Neural progenitor cell (in vitro differentiated cells): ENCODE data around the gene PEAR1. TPM values are rescaled to one million over a fixed set of nuclear protein-coding genes. Genes with fewer than 3 reads are reported as not detected.

Source experiments
- DNase-seq: peaks from one replicate; pipeline ENCODE4 v3.0.0-alpha.2; 2016; ENCODE audit warnings: low spot score
- H2AFZ ChIP-seq: fragments of 200-600 bp; sonication (generic); replicated peaks from 2 replicates; pipeline ENCODE4 v1.6.1; 2016; ENCODE audit warnings: antibody characterized with exemption
- H3F3A ChIP-seq: fragments of 200-600 bp; sonication (generic); 2 replicates; pipeline ENCODE4 v1.6.1; 2016; ENCODE audit warnings: antibody characterized with exemption, low read depth
- H3K27ac ChIP-seq: fragments of 200-600 bp; sonication (generic); 2 replicates; pipeline ENCODE4 v1.5.1; 2016; ENCODE audit warnings: mild to moderate bottlenecking
- H3K27me3 ChIP-seq: fragments of 200-600 bp; sonication (generic); 2 replicates; pipeline ENCODE4 v1.6.1; 2016; ENCODE audit warnings: mild to moderate bottlenecking, moderate library complexity
- H3K36me3 ChIP-seq: fragments of 200-600 bp; sonication (generic); 2 replicates; pipeline ENCODE4 v1.5.1; 2016
- H3K4me1 ChIP-seq: fragments of 200-600 bp; sonication (generic); 2 replicates; pipeline ENCODE4 v1.6.1; 2016; ENCODE audit warnings: mixed run types
- H3K4me2 ChIP-seq: fragments of 200-600 bp; sonication (generic); 2 replicates; pipeline ENCODE4 v1.6.1; 2016
- H3K4me3 ChIP-seq: fragments of 200-600 bp; sonication (generic); 2 replicates; pipeline ENCODE4 v1.5.1; 2016
- H3K79me2 ChIP-seq: fragments of 200-600 bp; sonication (generic); 2 replicates; pipeline ENCODE4 v1.6.1; 2016; ENCODE audit warnings: low read depth
- H3K9ac ChIP-seq: fragments of 200-600 bp; sonication (generic); 2 replicates; pipeline ENCODE4 v1.6.1; 2016
- H3K9me3 ChIP-seq: fragments of 200-600 bp; sonication (generic); 2 replicates; pipeline ENCODE4 v1.5.1; 2016; ENCODE audit warnings: low read depth
- H4K20me1 ChIP-seq: fragments of 200-600 bp; sonication (generic); 2 replicates; pipeline ENCODE4 v1.6.1; 2016; ENCODE audit warnings: low read depth
- H3K27ac Mint-ChIP-seq: 3 replicates; pipeline ENCODE4 v1.8.0; 2021; ENCODE audit warnings: mixed read lengths
- H3K27me3 Mint-ChIP-seq: 2 replicates; pipeline ENCODE4 v1.8.0; 2022; ENCODE audit warnings: low read depth, mild to moderate bottlenecking, inconsistent platforms, moderate library complexity, mixed read lengths; ENCODE audit not compliant: insufficient read depth
- H3K36me3 Mint-ChIP-seq: 3 replicates; pipeline ENCODE4 v1.8.0; 2021; ENCODE audit warnings: mixed read lengths
- H3K4me1 Mint-ChIP-seq: 3 replicates; pipeline ENCODE4 v1.8.0; 2021; ENCODE audit warnings: mixed read lengths
- H3K4me3 Mint-ChIP-seq: 3 replicates; pipeline ENCODE4 v1.8.0; 2021; ENCODE audit warnings: mild to moderate bottlenecking, moderate library complexity, mixed read lengths
- H3K9me3 Mint-ChIP-seq: 3 replicates; pipeline ENCODE4 v1.8.0; 2020; ENCODE audit warnings: mixed read lengths
- EZH2 ChIP-seq: fragments of 200-600 bp; sonication (generic); IDR thresholded peaks from 2 replicates; pipeline ENCODE4 v1.6.1; 2017; ENCODE audit warnings: antibody characterized with exemption, mild to moderate bottlenecking, moderate library complexity
- EZH2phosphoT487 ChIP-seq: fragments of 200-600 bp; sonication (generic); IDR thresholded peaks from 2 replicates; pipeline ENCODE4 v1.6.1; 2017; ENCODE audit warnings: antibody characterized with exemption
- total RNA-seq: library from RNA; depleted of rRNA; stranded (reverse); fragments of >200 nt; gene quantifications from 2 replicates; pipeline ENCODE4 v1.2.3, GENCODE V29; 2015; ENCODE audit warnings: low replicate concordance
- TF ChIP-seq, protein P1 (sequence below): fragments of 200-600 bp; sonication (generic); IDR thresholded peaks from 2 replicates; pipeline ENCODE4 v1.5.1; 2017; ENCODE audit warnings: antibody characterized with exemption, mild to moderate bottlenecking

PEAR1 gene
- total RNA-seq, 1 donor from 2014 or later: not detected

DNA sequence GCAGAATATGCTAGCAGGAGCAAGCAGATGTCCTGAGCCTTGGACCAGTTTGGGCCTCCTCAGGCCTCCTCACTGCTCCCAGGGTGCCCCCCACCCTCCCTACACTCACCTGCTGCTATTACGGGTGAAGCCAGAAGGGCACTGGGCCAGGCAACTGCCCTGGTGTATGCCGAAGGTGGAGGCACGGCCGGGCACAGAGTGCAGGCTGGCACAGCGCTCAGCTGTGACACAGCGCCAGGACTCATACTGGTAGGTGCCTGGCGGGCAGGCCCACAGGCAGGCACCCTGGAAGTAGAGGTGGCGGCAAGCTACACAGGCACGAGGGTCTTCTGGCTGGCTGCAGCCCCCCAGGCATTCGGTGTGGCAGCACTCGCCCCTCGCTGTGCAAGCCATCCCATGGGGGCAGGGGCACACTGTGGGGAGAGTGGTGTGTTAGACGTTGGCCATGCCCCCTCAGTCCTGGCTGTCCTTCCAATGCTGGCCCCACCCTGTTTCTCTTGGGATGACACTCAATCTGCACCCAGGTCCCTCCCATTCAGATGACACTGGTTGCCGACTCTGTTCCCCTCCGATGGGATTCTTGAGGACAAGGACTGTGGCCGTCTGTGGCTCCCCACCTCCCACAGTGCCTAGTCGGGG lies 41.6 kb upstream of the PEAR1 start:
- Histone ChIP-seq H3K4me1 (peaks cover 11% of the 10 kb centered on the region), H3F3A (no peaks in the 10 kb centered on the region), H3K9me3 (no peaks in the 10 kb centered on the region), H3K4me3 (no peak overlapping the region), H3K27ac (no peak overlapping the region), H3K27me3 (peaks cover 100% of the 10 kb centered on the region), H4K20me1 (peaks cover 8% of the 10 kb centered on the region), H2AFZ (no peak overlapping the region), H3K9ac (no peak overlapping the region), H3K4me2 (no peak overlapping the region), H3K79me2 (no peaks in the 10 kb centered on the region), H3K36me3 (no peaks in the 10 kb centered on the region)
- Mint-ChIP-seq H3K9me3 (no peaks in the 10 kb centered on the region), H3K27me3 (peaks cover 58% of the 10 kb centered on the region), H3K27ac (no peak overlapping the region), H3K4me1 (peaks cover 25% of the 10 kb centered on the region), H3K4me3 (peak overlapping the region; percentile 33), H3K36me3 (no peaks in the 10 kb centered on the region)
- no peak for DNase-seq
- TF ChIP-seq, protein P1, sequence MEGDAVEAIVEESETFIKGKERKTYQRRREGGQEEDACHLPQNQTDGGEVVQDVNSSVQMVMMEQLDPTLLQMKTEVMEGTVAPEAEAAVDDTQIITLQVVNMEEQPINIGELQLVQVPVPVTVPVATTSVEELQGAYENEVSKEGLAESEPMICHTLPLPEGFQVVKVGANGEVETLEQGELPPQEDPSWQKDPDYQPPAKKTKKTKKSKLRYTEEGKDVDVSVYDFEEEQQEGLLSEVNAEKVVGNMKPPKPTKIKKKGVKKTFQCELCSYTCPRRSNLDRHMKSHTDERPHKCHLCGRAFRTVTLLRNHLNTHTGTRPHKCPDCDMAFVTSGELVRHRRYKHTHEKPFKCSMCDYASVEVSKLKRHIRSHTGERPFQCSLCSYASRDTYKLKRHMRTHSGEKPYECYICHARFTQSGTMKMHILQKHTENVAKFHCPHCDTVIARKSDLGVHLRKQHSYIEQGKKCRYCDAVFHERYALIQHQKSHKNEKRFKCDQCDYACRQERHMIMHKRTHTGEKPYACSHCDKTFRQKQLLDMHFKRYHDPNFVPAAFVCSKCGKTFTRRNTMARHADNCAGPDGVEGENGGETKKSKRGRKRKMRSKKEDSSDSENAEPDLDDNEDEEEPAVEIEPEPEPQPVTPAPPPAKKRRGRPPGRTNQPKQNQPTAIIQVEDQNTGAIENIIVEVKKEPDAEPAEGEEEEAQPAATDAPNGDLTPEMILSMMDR: no peak
- TF ChIP-seq EZH2phosphoT487 (no peak), EZH2 (no peak)

DNA sequence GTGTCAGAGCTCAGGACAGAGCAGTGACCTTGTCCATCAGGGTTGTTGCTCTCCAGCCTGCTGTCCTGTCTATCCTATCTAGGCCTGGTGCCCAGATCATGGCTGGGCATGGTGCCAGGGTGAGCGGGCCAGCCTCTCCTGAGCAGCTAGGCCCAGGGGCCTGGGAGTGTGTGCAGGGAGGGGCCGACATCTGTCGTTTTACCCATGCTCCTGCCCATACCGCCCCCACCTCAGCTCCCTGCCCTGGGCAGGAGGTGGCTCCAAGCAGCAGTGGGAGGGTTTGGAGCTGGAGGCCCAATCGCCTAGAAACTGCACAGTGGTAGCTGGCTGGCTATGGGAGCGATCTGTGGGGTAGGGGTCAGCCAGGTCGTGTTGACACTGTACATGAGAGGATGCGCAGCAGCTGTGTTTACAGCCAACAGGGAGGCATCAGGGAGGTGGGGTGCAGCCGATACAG lies 41.1 kb upstream of the PEAR1 start:
- Histone ChIP-seq H3K4me3 (no peak overlapping the region), H3K79me2 (no peaks in the 10 kb centered on the region), H3K4me1 (peaks cover 11% of the 10 kb centered on the region), H3K9ac (no peak overlapping the region), H2AFZ (no peak overlapping the region), H3K9me3 (no peaks in the 10 kb centered on the region), H3K27ac (no peak overlapping the region), H3K27me3 (peaks cover 100% of the 10 kb centered on the region), H3K36me3 (no peaks in the 10 kb centered on the region), H3K4me2 (no peak overlapping the region), H4K20me1 (peaks cover 8% of the 10 kb centered on the region), H3F3A (no peaks in the 10 kb centered on the region)
- TF ChIP-seq, protein P1: no peak
- TF ChIP-seq EZH2 (no peak), EZH2phosphoT487 (no peak)
- no peak for DNase-seq
- H3K4me1 Mint-ChIP-seq: peaks cover 20% of the 10 kb centered on the region
- peak overlapping the region; percentile 33 for H3K4me3 Mint-ChIP-seq
- H3K36me3 Mint-ChIP-seq: no peaks in the 10 kb centered on the region
- H3K9me3 Mint-ChIP-seq: no peaks in the 10 kb centered on the region
- peaks cover 53% of the 10 kb centered on the region for H3K27me3 Mint-ChIP-seq
- H3K27ac Mint-ChIP-seq: no peak overlapping the region

DNA sequence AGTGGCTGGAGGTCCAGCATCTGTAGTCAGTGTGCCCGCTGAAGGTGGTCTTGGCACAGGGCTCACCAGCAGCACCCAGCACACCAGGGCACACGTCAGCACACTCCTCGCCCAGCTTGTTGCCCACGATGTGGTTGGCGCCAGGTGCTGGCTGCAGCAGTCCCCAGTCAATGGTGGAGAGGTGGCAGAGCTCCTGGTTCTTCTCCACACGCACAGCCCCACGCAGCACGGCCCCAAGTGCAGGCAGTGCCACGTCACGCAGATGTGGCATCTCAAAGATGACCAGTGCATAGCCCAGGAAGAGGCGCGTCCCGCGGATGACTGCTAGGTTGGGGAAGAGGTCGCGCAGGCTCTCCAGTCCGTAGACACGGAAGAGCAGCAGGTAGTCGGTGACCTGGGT lies 39.8 kb upstream of the PEAR1 start:
- Histone ChIP-seq H3K9me3 (no peaks in the 10 kb centered on the region), H3K27me3 (peaks cover 100% of the 10 kb centered on the region), H3F3A (peaks cover 6% of the 10 kb centered on the region), H3K9ac (no peak overlapping the region), H3K27ac (no peak overlapping the region), H3K79me2 (no peaks in the 10 kb centered on the region), H4K20me1 (peaks cover 4% of the 10 kb centered on the region), H3K4me3 (no peak overlapping the region), H2AFZ (no peak overlapping the region), H3K4me1 (peaks cover 11% of the 10 kb centered on the region), H3K36me3 (no peaks in the 10 kb centered on the region), H3K4me2 (no peak overlapping the region)
- no peaks in the 10 kb centered on the region for H3K9me3 Mint-ChIP-seq
- peaks cover 53% of the 10 kb centered on the region for H3K27me3 Mint-ChIP-seq
- H3K36me3 Mint-ChIP-seq: no peaks in the 10 kb centered on the region
- no peak for DNase-seq
- peak overlapping the region; percentile 35 for H3K4me3 Mint-ChIP-seq
- no peak overlapping the region for H3K27ac Mint-ChIP-seq
- peaks cover 18% of the 10 kb centered on the region for H3K4me1 Mint-ChIP-seq
- no peak for TF ChIP-seq EZH2phosphoT487
- TF ChIP-seq EZH2: no peak
- TF ChIP-seq, protein P1: no peak
